NOMO-1 treated with dmso at 0.1 percent for 144 hours (cell line): Measurements from ENCODE around the gene PKNOX1.
"Not testable (repeated sequence)": the region's sequence is repeated elsewhere in the genome, so short reads cannot be mapped to it uniquely, and the experiment has no call there.

Experiments used
- DNase-seq: peaks from one replicate; lab custom pipeline; 2025; ENCODE audit not compliant: unreplicated experiment; lab: John Stamatoyannopoulos, UW

Gene PKNOX1, protein sequence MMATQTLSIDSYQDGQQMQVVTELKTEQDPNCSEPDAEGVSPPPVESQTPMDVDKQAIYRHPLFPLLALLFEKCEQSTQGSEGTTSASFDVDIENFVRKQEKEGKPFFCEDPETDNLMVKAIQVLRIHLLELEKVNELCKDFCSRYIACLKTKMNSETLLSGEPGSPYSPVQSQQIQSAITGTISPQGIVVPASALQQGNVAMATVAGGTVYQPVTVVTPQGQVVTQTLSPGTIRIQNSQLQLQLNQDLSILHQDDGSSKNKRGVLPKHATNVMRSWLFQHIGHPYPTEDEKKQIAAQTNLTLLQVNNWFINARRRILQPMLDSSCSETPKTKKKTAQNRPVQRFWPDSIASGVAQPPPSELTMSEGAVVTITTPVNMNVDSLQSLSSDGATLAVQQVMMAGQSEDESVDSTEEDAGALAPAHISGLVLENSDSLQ

DNA sequence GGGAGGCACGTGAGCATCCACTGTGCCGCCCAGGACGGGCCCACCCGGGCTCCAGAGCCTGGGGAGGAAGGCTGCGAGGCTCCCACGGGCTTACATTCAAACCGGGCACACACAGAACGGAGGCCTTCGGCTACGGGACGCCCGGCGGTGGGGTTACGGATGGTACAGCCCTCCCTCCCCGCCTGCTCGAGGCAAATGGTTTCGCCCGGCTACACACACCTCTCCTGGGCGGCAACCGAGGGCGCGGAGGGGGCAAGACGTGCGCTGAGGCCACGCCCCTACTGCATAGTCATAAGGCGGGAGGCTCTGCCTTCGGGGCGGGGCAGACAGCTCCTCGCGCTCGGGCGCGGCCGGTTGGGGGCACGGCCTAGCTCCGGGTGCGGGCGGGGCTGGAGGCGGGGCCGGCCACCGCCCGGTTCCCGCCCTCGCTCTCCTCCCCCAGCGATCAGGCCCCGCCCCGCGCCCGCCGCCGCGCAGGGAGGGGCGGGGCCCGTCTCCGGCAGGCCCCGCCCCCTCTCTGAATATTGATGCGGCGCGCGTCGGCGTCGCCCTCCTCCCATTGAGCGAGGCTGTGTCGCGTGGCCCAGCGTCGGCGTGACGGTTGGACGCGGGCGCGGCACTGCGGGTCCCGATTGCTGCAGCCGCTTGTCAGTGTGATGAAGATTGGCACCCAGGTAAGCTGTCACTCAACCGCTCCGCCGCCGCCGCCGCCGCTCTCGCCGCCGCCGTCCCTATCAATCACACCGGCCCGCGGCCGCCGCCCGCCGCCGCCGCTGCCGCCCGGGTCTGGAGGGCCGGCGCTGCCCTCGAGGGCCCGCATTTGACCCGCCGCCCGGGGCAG, at the start of gene PKNOX1:
TSS of gene PKNOX1 (plus strand) at position 572 of the 841 bp plus-strand sequence. CDS start 29,820 bp downstream, outside the sequence.
- DNase-seq = peak; percentile 98

DNA sequence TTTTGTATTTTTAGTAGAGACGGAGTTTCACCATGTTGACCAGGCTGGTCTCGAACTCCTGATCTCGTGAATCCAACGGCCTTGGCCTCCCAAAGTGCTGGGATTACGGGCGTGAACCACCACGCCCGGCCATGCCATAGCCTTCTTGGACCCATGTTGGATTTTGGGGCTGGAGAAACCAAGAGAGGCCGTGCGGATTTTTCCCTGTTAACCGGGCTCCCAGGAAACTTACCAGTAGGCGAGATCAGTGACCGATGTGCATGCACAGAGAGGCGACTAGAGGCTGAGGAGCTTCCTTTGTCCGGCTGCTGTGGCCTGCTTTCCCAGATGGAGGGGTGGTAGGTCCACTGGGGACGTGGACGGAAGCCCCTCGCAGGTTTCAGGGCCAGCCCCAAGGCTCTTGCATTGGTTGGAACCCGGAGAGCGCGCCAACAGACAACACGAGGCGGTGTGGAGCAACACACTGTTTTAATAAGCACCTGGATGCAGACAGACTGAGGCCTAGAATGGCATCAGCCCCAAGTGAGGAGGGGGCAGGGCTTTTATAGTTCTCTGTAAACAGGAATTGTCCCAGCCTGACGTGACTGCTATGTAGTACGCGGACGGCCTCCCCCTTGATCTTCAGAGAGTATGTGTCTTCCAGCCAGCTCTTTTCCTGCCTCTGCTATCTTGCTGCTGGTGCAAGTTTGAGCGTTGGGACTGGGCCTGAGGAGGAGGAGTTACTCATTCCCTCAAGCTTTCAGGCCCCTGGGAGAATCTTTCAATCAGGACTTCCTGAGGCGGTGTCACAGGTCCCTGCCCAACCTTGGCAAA, 49.0 kb upstream of the PKNOX1 start, which contains the start of gene ERVH48-1:
TSS of gene ERVH48-1 (minus strand) at position 517 of the 813 bp plus-strand sequence. CDS start 6,624 bp downstream, outside the sequence.
- no peak for DNase-seq

DNA sequence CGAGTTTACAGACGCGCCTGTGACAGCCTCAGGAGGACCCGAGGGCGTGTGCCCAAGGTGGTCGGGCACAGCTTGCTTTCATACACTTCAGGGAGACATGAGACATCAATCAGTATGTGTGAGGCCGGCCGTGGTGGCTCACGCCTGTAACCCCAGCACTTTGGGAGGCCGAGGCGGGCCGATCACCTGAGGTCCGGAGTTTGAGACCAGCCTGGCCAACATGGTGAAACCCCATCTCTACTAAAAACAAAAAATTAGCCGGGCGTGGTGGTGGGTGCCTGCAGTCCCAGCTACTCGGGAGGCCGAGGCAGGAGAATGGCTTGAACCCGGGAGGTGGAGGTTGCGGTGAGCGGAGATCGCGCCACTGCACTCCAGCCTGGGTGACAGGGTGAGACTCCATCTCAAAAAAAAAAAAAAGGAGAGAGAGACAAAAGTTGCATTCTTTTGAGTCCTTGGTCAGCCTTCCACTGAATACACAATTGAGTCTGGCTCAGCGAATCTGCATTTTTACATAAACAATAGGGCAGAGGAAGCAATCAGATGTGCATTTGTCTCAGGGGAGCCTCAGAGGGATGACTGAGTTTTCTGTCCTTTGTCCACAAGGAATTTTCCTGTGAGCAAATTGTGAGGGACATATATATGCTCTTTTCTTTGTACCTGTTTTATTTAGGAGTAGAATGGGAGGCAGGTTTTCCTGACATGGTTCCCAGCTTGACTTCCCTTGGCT, 46.7 kb upstream of the PKNOX1 start:
- not testable (repeated sequence) for DNase-seq

DNA sequence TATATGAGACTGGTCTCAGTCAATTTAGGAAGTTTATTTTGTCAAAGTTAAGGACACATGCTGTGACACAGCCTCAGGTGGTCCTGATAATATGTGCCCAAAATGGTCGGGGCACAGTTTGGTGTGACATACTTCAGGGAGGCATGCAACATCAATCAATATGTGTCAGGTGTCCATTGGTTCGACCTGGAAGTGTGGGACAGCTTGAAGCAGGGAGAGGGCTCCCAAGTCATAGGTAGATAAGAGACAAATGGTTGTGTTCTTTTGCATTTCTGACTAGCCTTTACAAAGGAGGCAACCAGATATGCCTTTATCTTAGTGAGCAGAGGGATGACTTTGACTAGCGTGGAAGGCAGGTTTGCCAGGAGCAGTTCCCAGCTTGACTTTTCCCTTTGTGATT, 44.4 kb upstream of the PKNOX1 start:
- no peak for DNase-seq

DNA sequence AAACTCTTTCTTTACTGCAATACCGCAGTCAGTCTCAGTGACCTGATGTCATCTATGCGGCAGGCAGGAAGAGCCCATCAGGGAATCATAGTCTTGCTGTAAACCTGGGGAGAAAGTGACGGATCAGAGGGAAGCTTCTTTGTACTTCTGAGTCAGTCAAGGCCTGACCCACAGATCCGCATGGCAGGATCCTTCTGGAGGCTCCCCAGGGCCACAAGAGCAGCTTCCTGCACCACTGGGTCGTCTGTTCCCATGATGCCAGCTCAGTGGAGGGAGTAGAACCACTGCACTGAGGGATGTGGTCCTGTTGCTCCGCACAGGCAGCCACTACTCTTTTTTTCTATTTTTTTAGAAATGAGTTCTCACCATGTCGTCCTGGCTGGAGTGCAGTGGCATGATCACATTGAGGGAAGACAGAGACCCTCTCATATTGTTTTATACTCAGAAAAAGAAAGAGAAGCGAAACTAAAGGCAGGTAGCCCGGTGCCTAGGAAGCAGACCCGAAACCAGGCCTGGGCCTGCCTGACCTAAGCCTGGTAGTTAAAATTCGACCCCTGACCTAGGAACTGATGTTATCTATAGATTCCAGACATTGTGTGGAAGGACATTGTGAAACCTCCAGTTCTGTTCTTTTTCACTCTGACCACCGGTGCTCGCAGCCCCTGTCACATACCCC, 42.7 kb upstream of the PKNOX1 start:
- DNase-seq = no peak

DNA sequence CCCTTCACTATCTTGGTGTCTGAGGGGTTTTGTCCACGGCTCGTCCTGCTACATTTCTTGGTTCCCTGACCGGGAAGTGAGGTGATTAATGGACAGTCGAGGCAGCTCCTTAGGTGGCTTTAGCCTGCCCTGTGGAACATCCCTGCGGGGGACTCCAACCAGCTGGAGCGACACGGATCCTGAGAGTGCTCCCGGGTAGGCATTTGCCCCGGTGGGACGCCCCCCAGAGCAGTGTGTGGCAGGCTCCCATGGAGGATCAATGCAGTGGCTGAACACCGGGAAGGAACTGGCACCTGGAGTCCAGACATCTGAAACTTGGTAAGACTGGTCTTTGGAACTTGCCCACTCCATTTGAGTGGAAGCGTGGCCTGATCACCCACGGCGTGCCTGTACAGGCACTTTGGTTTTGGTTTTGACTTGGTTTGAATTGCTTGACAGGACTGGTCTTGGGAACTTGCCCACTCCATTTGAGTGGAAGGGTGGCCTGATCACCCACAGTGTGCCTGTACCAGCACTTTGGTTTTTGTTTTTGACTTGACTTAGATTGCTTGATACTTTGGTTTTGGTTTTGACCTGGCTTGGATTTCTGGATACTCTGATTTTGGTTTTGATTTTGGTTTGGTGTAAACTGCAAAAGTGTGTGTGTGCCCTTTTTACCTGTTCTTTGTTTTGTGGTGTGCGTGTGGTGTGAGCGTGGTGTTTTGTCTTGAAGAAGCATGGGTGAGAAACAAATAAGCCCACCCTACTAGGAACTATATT, 41.8 kb upstream of the PKNOX1 start:
- DNase-seq = not testable (repeated sequence)

DNA sequence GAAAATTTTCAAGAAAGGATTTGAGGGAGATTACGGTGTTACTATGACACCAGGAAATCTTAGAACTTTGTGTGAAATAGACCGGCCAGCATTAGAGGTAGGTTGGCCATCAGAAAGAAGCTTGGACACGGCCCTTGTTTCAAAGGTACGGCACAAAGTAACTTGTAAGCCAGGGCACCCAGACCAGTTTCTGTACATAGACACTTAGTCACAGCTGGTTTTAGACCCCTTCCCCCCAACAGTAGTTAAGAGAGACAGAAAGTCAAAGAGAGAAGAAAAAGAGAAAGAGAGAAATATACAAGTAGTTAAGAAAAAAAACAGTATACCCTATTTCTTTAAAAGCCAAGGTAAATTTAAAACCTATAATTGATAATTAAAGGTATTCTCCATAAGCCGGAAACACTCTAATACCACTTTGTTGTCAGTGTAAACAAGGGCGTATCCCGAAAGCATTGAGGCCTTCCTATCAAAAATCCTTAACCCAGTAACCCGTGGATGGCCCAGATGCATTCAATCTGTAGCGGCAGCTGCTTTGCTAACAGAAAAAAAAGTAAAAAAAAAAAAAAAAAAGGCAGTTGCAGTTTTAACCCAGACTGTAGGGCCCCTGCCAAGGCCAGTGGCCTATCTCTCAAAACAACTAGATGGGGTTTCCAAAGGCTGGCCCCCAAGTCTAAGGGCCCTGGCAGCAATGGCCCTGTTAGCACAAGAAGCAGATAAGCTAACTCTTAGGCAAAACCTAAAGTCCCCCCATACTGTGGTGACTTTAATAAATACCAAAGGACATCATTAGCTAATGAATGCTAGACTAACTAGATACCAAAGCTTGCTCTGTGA, 41.0 kb upstream of the PKNOX1 start:
- DNase-seq = not testable (repeated sequence)

DNA sequence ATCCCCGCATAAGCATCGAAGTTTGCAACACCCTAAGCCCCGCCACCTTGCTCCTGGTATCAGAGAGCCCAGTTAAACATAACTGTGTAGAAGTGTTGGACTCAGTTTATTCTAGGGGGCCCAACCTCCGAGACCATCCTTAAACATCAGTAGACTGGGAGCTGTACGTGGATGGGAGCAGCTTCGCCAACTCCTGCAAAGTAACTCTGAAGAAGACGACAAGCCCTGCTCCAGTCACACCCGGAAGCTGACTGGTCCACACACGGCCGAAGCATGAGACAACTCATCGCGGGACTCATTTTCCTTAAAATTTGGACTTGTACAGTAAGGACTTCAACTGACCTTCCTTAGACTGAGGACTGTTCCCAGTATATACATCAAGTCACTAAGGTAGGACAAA, 40.4 kb upstream of the PKNOX1 start:
- not testable (repeated sequence) for DNase-seq

DNA sequence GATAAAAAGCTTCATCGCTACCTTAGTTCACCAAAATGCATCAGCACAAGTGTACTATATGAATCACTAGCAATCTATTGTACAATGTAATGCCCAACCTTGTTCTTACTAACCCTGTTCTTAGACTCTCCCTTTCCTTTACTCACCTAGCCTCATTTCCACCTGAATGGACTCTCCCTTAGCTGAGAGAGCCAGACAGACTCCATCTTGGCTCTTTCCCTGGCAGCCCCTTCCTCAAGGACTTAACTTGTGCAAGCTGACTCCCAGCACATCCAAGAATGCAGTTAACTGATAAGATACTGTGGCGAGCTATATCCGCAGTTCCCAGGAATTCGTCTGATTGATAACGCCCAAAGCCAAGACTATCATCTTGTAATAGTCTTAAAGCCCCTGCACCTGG, 38.0 kb upstream of the PKNOX1 start:
- not testable (repeated sequence) for DNase-seq

DNA sequence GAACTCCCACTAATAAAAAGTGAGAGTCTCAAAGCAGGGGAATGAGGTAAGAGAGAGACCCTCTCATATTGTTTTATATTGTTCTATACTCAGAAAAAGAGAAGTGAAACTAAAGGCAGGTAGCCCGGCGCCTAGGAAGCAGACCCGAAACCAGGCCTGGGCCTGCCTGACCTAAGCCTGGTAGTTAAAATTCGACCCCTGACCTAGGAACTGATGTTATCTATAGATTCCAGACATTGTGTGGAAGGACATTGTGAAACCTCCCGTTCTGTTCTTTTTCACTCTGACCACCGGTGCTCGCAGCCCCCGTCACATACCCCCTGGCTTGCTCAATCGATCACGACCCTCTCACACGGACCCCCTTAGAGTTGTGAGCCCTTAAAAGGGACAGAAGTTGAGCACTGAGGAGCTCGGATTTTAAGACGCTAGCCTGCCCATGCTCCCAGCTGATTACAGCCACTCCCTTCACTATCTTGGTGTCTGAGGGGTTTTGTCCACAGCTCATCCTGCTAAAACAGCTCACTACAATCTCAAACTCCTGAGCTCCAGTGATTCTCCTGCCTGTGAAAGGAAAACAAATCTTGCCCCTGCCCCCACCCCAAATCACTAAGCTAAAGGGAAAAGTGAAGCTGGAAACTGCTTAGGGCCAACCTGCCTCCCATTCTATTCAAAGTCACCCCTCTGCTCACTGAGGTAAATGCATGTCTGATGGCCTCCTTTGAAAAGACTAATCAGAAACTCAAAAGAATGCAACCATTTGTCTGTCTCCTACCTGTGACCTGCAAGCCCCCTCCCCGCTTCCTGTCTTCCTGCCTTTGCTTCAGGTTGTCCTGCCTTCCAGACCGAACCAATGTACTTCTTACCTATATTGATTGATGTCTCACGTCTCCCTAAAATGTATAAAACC, 37.1 kb upstream of the PKNOX1 start:
- not testable (repeated sequence) for DNase-seq

DNA sequence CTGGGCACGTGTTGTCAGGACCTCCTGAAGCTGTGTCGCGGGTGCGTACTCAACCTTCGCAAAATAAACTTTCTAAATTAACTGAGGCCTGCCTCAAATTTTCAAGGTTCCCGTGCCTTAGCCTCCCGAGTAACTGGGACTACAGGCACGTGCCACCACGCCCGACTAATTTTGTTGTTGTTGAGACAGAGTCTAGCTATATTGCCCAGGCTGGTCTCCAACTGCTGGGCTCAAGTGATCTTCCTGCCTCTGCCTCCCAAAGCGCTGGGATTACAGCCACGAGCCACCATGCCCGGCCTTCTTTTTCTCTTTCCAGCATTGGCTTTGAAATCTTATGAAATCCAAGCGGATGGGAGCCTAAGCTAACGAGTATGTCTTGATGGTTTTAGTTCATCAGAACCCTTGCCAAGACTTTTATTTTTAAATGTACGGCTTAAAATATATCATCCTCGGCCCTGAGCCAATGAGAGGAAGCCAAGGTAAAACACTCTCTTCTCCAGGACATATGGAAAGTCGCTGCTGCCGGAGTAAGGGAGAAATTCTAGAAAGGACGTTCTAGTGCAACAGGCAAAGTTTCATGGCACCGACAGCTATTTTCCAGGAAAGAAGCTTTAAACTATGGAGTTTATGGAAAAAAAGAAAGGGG, 36.3 kb upstream of the PKNOX1 start:
- DNase-seq = no peak

DNA sequence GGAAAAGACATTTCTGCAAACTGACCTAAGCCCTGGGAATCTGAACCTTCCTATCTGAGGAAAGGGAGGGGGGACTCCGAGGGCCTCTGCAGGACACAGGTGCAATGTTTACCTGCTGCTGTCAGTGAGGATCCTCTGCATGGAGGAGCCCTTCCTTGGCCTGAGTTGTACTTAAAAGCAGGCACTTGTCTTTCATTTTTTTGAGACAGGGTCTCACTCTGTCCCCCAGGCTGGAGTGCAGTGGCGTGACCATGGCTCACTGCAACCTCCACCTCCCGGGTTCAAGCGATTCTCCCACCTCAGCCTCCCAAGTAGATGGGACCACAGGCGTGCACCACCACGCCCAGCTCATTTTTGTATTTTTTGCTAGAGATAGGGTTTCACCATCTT, 35.8 kb upstream of the PKNOX1 start:
- not testable (repeated sequence) for DNase-seq

DNA sequence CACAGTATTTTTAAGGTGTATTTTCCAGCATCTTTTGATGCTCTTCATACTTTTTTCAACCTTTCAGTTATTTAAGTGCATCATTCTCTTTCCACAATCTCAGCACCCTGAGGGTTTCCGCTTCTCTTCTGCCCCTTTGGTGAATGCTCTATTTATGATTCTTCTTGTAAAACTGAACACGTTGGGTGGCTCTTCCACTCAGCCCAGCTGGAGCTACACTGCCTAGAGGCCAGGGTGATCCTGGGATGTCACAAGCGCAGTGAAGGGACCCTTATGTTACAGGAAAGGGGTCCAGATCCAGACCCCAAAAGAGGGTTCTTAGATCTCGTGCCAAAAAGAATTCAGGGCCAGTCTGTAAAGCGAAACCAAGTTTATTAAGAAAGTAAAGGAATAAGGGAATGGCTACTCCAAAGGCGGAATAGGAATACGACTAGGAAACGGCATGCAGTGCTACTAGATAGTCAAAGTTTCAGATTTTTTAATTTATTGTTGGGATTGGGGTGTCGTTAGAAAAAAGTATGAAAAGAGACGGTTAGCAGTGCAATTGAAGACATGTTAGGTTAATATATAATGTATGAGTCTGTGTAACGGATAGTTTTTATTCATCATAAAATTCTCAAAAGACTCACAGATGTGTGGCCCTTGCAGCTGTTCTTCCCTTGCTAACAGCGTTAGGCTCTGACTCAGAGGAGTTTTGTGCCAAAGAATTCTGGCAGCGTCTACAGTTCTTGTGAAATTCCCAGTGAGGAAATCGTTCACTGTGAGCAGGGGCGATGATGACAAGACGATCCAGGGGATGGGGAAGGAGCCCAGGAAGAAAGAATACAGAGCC, 34.6 kb upstream of the PKNOX1 start:
- no peak for DNase-seq

DNA sequence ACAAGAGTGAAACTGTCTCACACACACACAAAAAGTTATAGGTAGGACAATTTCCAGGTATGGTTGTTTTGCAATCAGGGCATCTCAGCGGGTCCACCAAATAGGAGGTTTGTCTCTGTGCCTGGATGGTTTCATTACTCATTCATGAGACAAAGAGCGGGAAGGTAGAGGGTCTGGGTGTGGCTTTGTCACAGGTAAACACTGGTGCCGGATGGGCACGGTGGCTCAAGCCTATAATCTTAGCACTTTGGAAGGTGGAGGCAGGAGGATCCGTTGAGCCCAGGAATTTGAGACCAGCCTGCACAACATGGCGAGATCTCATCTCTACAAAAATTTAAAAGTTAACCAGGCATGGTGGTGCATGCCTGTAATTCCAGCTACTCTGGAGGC, 32.7 kb upstream of the PKNOX1 start:
- DNase-seq = no peak

DNA sequence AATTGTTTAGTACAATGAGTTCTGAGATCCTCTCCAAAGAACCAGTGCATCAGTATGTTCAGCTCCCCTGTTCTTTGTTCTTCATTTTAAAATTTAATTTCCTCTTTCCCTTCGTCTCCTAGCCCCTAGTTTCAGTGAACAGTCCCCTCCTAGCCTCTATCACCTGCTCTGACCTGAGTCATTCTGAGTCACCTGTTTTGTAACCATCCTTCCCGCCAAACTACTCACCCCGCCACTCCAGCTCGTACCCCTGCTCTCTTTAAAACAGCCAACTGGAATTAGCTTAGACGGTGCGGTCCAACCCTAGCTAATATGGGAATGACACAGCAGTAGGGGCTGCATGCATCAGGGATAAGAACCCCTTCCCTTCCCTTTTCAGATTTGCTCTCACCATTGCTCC, 32.1 kb upstream of the PKNOX1 start:
- DNase-seq = no peak
